HG02610 (cell line): ENCODE results near the gene RUFY1.
"Not testable (repeated sequence)": the region's sequence is repeated elsewhere in the genome, so short reads cannot be mapped to it uniquely, and the experiment has no call there.

Experiments used
- ATAC-seq: cut with Tn5 transposase; IDR thresholded peaks from one replicate; pipeline ENCODE4 v1.9.1; 2021; ENCODE audit warnings: mild to moderate bottlenecking, moderate library complexity; ENCODE audit not compliant: unreplicated experiment

RUFY1 gene

DNA sequence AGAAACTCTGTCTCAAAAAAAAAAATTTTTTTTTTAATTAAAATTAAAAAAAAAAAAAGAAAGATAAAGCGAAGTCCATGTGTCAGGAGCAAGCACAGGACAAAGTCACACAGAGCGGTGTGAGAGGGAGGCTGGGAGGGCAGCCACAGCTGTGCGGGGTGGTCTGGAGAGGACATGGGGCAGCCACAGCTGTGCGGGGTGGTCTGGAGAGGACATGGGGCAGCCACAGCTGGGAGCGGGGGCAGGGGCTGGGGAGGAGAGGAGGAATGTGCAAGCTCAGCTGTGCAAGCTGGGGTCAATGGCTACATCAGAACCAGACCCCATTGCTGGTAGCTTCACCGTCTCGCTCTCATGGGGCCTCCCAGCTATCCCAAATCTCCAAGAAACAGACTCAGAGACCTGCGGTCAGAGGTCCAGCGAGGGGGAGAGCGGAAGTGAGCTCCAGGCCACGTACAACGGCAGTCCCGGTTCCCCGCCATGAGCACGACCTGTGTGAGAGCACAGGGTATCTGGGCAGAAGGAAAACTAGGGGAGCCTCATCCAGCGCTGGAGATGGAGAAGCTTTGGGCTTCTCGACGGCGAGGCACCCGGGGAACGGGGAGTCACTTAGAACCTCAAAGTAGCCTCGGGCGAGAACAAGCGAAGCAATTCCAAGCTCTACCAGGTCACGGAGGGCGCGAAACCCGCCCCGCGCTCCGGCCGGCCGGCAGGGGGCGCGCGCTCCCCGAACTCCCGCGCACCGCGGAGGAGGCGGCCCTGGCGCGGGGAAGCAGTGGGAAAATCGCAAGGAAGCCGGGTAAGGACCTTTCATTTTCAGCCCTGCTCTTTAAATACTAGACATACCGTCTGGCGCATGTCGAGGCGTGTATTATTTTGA is 107.2 kb downstream of the RUFY1 start:
- peak; percentile 80 for ATAC-seq

- not testable (repeated sequence) for ATAC-seq
Observed at GRCh38 chr5:179658179-179658856, 108.0 kb downstream of the RUFY1 start.
